ENCODE results near the gene TLE4. TPM values are rescaled to one million over a fixed set of nuclear protein-coding genes. Genes with fewer than 3 reads are reported as not detected.
"Not testable (repeated sequence)": the region's sequence is repeated elsewhere in the genome, so short reads cannot be mapped to it uniquely, and the experiment has no call there.

Gene TLE4
- total RNA-seq, 2 donors from 2014 or later, result 9.7 to 130 TPM

DNA sequence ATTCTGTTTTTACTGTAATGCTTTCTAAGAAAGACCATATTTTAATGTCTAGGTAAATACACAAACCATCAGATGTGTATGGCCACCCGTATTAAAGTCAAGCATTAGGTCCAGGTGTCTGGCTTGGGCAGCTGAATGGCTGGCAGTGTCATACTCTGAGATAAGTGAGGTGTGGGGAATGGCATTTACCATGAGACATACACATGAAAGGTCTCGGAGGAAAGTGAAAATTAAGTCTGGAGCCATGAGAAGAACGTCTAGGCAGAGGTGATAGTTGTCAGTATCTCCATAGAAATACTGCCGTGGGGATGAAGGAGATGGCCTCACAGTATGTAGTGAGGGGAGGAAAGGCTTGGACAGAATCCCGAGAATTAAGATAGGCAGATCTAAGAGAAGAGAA, 164.3 kb downstream of the TLE4 start:
- no peaks in the 10 kb centered on the region for H3K4me1 ChIP-seq (replicated peaks)
- WGBS, result 16% methylated on average over 5 of the region's 5 CpGs
- H3K27me3 ChIP-seq (replicated peaks; ENCODE audit: insufficient read depth), result no peaks in the 10 kb centered on the region
- H3K4me3 ChIP-seq, result no peak overlapping the region
- intact Hi-C loops (cut with DNase I), result no loop called here
- DNase-seq (ENCODE audit: low spot score), result no peak
- TF ChIP-seq POLR2A (IDR thresholded peaks at IDR 0.05) (no peak), CTCF (IDR thresholded peaks at IDR 0.05) (no peak), POLR2AphosphoS5 (IDR thresholded peaks at IDR 0.05) (no peak)
- H3K9me3 ChIP-seq, result no peaks in the 10 kb centered on the region
- H3K27ac ChIP-seq, result no peak overlapping the region
- H3K36me3 ChIP-seq, result no peaks in the 10 kb centered on the region

DNA sequence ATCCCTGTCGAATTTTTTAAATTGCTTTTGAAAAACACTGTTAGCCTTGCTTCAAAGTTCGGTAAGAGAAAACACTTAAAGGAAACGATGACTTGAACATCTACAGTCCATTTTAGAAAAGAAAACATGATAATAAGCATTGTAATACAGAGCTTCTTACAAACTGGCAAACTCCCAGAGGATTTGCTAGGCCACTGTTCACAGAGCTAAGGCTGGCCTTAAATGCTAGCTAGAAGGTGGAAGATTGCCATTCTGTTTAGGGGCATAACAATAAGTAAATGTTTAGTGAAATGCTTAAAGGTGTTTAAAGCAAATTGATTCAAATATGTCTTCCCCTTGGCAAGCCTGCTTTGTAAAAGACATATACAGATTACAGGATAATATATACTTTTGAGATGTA, 169.6 kb downstream of the TLE4 start:
- intact Hi-C loops (cut with DNase I), result no loop called here
- Histone ChIP-seq H3K4me3 (no peak overlapping the region), H3K27ac (no peak overlapping the region), H3K9me3 (no peaks in the 10 kb centered on the region), H3K4me1 (replicated peaks) (no peaks in the 10 kb centered on the region), H3K27me3 (replicated peaks; ENCODE audit: insufficient read depth) (no peaks in the 10 kb centered on the region), H3K36me3 (no peaks in the 10 kb centered on the region)
- WGBS, result 79% methylated on average over 3 of the region's 3 CpGs
- DNase-seq (ENCODE audit: low spot score), result no peak
- TF ChIP-seq POLR2AphosphoS5 (IDR thresholded peaks at IDR 0.05), result no peak
- TF ChIP-seq CTCF (IDR thresholded peaks at IDR 0.05), result no peak
- no peak for TF ChIP-seq POLR2A (IDR thresholded peaks at IDR 0.05)

DNA sequence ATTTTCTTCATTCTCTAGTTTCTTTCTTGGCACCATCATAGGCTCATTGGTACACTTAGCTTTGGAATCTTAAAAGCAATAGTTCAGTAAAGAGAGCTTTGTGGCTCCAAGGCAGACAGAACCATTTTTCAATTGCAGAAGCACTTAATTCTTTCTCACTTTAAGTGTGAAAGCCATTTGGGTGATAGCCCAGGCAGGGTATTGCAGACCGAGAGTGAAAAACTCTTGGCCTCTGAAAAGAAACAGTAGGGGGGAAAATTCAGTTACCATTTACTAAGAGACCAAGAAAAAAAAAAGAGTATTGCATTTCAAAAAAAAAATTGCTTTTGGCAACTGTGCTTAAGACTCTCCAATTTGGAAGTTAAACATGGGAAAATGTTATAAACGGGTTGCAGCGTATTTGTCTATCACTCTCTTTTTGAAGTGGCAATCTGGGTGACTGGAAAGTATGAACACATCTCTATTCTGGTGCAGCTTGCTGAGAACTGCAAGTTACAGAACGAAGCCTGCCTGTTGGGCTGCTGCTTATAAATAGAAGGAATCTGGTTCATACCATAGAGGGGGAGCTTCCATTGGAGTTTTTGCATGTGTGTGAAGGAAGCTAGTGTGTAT, 170.5 kb downstream of the TLE4 start:
- intact Hi-C loops (cut with DNase I), result no loop called here
- no peak overlapping the region for H3K27ac ChIP-seq

DNA sequence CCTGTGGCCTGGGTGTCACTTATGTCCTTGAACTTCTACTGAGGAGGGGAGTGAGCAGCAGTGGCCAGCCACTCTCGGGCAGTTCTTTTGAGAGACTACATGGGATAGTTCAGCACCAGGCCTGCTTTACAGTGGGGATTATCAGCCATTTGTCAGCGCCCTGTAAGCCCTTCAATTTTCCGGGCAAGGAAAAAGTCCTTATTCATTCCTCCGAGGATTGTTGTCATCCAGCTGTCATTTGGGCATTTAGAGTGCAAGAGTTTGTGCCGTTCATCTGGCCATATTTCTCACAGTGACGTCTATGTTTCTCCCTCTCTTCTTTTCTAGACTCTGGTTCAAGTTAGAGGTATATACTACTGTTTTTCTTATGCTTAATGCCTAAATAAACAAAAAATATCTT, 172.8 kb downstream of the TLE4 start:
- WGBS, result 98% methylated on average over 6 of the region's 6 CpGs
- TF ChIP-seq CTCF (IDR thresholded peaks at IDR 0.05) (no peak), POLR2A (IDR thresholded peaks at IDR 0.05) (no peak), POLR2AphosphoS5 (IDR thresholded peaks at IDR 0.05) (no peak)

More for the DNA sequence above, 170.5 kb downstream of the TLE4 start:
- H3K4me3 ChIP-seq, result no peak overlapping the region
- 68% methylated on average over 4 of the region's 4 CpGs for WGBS
- H3K27me3 ChIP-seq (replicated peaks; ENCODE audit: insufficient read depth), result no peaks in the 10 kb centered on the region
- H3K36me3 ChIP-seq, result no peaks in the 10 kb centered on the region
- no peaks in the 10 kb centered on the region for H3K9me3 ChIP-seq
- no peak for DNase-seq (ENCODE audit: low spot score)
- H3K4me1 ChIP-seq (replicated peaks), result no peaks in the 10 kb centered on the region
- no peak for TF ChIP-seq POLR2A (IDR thresholded peaks at IDR 0.05)
- TF ChIP-seq CTCF (IDR thresholded peaks at IDR 0.05), result no peak
- no peak for TF ChIP-seq POLR2AphosphoS5 (IDR thresholded peaks at IDR 0.05)

DNA sequence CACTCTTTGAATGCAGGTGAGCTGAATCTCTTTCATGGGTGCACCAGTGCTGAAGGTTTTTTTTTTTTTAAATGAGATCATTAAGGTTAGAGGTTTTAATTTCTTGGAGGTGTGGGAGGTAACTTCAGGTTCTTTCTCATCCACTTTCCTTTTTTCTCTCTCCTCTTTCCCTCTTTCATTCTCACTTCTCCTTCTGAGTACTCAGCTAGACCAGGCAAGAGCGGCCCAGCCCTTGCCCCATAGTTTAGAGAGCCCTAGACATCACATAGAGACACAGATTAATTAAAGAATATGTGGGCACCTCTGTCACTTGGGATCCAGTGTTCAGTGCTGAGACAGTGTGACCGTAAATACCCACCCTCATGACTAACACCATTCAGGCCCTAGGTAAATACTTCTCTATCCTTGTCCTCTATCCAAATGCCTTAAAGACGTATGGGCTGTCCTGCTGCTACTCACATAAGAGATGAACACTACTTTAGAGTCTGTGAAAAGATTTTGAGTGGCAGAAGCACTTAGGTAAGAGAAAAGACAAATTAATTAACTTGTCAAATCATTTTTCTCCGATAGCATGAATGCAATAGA, 174.1 kb downstream of the TLE4 start:
- no peaks in the 10 kb centered on the region for H3K9me3 ChIP-seq
- no peak overlapping the region for H3K27ac ChIP-seq
- 91% methylated on average over 4 of the region's 4 CpGs for WGBS
- TF ChIP-seq CTCF (IDR thresholded peaks at IDR 0.05) (no peak), POLR2A (IDR thresholded peaks at IDR 0.05) (no peak), POLR2AphosphoS5 (IDR thresholded peaks at IDR 0.05) (no peak)
- DNase-seq (ENCODE audit: low spot score), result no peak
- no peaks in the 10 kb centered on the region for H3K4me1 ChIP-seq (replicated peaks)
- intact Hi-C loops (cut with DNase I), result no loop called here
- H3K36me3 ChIP-seq, result no peaks in the 10 kb centered on the region
- no peak overlapping the region for H3K4me3 ChIP-seq
- no peaks in the 10 kb centered on the region for H3K27me3 ChIP-seq (replicated peaks; ENCODE audit: insufficient read depth)

More for the DNA sequence above, 172.8 kb downstream of the TLE4 start:
- no peaks in the 10 kb centered on the region for H3K27me3 ChIP-seq (replicated peaks; ENCODE audit: insufficient read depth)
- intact Hi-C loops (cut with DNase I), result no loop called here
- no peaks in the 10 kb centered on the region for H3K36me3 ChIP-seq
- no peaks in the 10 kb centered on the region for H3K4me1 ChIP-seq (replicated peaks)
- DNase-seq (ENCODE audit: low spot score), result no peak
- H3K4me3 ChIP-seq, result no peak overlapping the region
- no peak overlapping the region for H3K27ac ChIP-seq
- H3K9me3 ChIP-seq, result no peaks in the 10 kb centered on the region

- not testable (repeated sequence) for H3K27me3 ChIP-seq (replicated peaks; ENCODE audit: insufficient read depth); H3K4me1 ChIP-seq (replicated peaks)
- 100% methylated on average over 1 of the region's 1 CpG for whole genome bisulfite sequencing
Measured at GRCh38 chr9:79751895-79752466, 180.2 kb downstream of the TLE4 start.

More at GRCh38 chr9:79751895-79752466, 180.2 kb downstream of the TLE4 start:
- H3K9me3 ChIP-seq; H3K27ac ChIP-seq; DNase-seq (ENCODE audit: low spot score); H3K4me3 ChIP-seq; intact Hi-C loops (cut with DNase I); H3K36me3 ChIP-seq: not testable (repeated sequence)

Data from prostate gland (tissue), 2 donors.